ENCODE measurements around the gene MYOG. TPM values are rescaled to one million over a fixed set of nuclear protein-coding genes. Genes with fewer than 3 reads are reported as not detected.

MYOG gene
- total and polyA plus RNA-seq, 5 donors: not detected

DNA sequence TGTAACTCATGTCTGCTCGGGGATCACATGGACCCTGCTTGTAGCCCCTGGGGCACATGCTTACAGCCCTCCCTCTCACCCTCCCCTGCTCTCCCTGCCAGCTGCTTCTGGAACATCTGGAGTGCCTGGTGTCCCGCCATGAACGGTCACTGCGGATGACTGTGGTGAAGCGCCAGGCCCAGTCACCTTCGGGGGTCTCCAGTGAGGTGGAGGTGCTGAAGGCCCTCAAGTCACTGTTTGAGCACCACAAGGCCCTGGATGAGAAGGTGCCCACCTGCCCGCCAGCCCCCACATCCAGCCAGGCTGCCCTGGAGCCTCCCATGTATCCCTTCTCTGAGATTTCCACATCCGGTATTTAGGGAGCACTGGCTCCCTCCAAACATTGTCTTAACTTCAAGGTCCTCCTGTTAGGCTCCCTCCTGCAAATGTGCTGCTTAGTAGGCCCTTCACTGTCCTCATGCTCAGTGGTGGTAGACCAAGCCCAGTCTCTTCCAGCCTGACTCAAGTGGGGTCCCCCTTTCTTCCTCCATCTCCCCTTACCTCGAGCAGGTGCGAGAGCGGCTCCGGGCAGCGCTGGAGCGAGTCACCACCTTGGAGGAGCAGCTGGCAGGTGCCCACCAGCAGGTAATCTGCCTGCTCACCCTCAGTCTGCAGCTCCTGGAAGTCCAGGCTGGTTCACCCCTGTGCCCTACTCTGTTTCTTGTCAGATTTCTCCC is 41.8 kb downstream of the MYOG start:
- no peak overlapping the region for H3K27ac ChIP-seq (ENCODE audit: low read length)
- WGBS: 94% methylated on average over 14 of the region's 14 CpGs
- no peaks in the 10 kb centered on the region for H3K27me3 ChIP-seq (ENCODE audit: control insufficient read depth, insufficient read depth)
- H3K9me3 ChIP-seq (ENCODE audit: control insufficient read depth, low read length): no peaks in the 10 kb centered on the region
- DNase-seq (no peak), ATAC-seq (no peak)
- H3K4me1 ChIP-seq (ENCODE audit: control insufficient read depth, insufficient read depth, low read length): peaks cover 4% of the 10 kb centered on the region
- no peak overlapping the region for H3K4me3 ChIP-seq (ENCODE audit: low read length)
- intact Hi-C loops (cut with DNase I): loop anchor here (5.0 to 10.0 kb wide), 3 partner anchors 73 to 221 kb away; no protein-coding TSS in a partner anchor

DNA sequence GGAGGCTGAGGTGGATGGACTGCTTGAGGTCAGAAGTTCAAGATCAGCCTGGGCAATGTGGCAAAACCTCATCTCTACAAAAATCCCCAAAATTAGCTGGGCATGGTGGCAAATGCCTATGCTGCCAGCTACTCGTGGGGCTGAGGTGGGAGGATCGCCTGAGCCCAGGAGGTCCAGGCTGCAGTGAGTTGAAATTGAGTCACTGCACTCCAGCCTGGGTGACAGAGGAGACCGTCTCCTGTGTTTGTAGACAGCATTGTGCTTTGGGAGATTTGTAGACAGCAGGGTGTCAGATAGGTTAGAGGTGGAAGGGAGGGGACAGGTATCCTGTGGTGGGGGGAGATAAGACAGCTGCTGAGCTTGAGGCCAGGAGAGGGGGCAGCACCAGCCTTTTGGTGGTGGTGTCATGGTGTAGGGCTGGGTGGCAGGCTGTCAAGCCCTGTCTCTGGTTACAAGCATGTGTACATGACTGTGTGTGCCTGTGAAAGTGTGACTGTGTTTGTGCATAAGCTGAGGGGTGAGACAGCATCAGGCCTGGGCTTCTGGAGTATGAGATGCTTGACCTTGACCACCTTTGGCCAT is 44.4 kb downstream of the MYOG start:
- H3K9me3 ChIP-seq (ENCODE audit: control insufficient read depth, low read length): no peaks in the 10 kb centered on the region
- 78% methylated on average over 3 of the region's 3 CpGs for WGBS
- H3K4me1 ChIP-seq (ENCODE audit: control insufficient read depth, insufficient read depth, low read length): peaks cover 9% of the 10 kb centered on the region
- no peaks in the 10 kb centered on the region for H3K27me3 ChIP-seq (ENCODE audit: control insufficient read depth, insufficient read depth)
- no peak overlapping the region for H3K4me3 ChIP-seq (ENCODE audit: low read length)
- intact Hi-C loops (cut with DNase I): loop anchor here (5.0 to 10.0 kb wide), 3 partner anchors 76 to 223 kb away; no protein-coding TSS in a partner anchor
- DNase-seq (no peak), ATAC-seq (no peak)
- H3K27ac ChIP-seq (ENCODE audit: low read length): no peak overlapping the region

GRCh38 chr1:203040513-203041275 is 45.1 kb downstream of the MYOG start:
- peak overlapping the region; percentile 68 for H3K27ac ChIP-seq (ENCODE audit: low read length)

DNA sequence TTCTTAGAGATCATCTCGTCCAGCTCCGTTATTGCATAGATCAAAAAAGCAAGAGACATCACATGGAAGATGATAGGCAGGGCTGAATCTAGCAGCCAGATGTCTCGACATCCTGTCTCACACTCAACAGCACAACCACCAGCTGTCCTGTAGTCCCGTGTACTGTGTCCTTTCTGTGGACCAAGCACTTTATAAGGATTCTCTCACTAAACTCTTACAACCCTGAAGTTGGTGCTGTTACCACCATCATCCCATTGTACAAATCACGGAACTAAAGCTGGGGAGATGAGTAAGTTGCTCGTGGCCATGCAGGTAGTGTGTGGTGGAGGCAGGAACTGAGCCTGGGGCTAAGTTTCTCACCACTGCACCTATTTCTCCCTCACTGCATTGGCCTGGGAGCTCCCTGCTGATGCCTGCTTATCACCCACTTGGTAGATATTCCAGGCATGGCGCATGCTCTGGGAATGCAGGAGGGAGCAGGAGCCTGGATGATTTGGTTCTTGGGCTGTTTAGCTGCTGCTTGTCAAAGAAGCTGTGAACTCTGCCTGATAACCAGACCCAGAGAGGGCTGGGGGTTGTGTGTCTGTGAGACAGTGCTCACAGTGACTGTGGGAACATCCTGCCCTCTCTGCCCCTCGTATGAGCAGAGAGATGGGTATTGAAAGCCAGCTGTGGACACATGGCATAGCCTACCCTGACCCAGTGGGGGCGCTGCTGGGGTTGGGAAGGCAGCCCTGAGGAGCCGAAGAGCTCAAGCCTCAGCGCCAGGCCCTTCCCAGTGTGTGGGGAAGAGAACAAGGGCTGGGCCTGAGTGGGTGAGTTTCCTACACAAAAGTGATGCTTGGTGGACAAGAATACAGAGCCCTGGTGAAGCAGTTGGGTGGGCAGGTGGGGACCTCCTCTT is 46.0 kb downstream of the MYOG start:
- WGBS: 42% methylated on average over 11 of the region's 11 CpGs
- peak overlapping the region; percentile 68 for H3K27ac ChIP-seq (ENCODE audit: low read length)
- peaks cover 9% of the 10 kb centered on the region for H3K4me1 ChIP-seq (ENCODE audit: control insufficient read depth, insufficient read depth, low read length)
- H3K4me3 ChIP-seq (ENCODE audit: low read length): no peak overlapping the region
- H3K27me3 ChIP-seq (ENCODE audit: control insufficient read depth, insufficient read depth): no peaks in the 10 kb centered on the region
- DNase-seq (no peak), ATAC-seq (no peak)
- intact Hi-C loops (cut with DNase I): loop anchor here (2.0 to 10.0 kb wide), 5 partner anchors 77 to 225 kb away; no protein-coding TSS in a partner anchor
- no peaks in the 10 kb centered on the region for H3K9me3 ChIP-seq (ENCODE audit: control insufficient read depth, low read length)

More at GRCh38 chr1:203040513-203041275, 45.1 kb downstream of the MYOG start:
- Histone ChIP-seq H3K27me3 (ENCODE audit: control insufficient read depth, insufficient read depth) (no peaks in the 10 kb centered on the region), H3K4me1 (ENCODE audit: control insufficient read depth, insufficient read depth, low read length) (peaks cover 9% of the 10 kb centered on the region), H3K9me3 (ENCODE audit: control insufficient read depth, low read length) (no peaks in the 10 kb centered on the region), H3K4me3 (ENCODE audit: low read length) (no peak overlapping the region)
- ATAC-seq (no peak), DNase-seq (no peak)
- 42% methylated on average over 5 of the region's 5 CpGs for WGBS
- intact Hi-C loops (cut with DNase I): loop anchor here (5.0 to 10.0 kb wide), 3 partner anchors 77 to 224 kb away; no protein-coding TSS in a partner anchor

- Histone ChIP-seq H3K27me3 (ENCODE audit: control insufficient read depth, insufficient read depth) (no peaks in the 10 kb centered on the region), H3K4me3 (ENCODE audit: low read length) (no peak overlapping the region), H3K27ac (ENCODE audit: low read length) (peak overlapping the region; percentile 87), H3K4me1 (ENCODE audit: control insufficient read depth, insufficient read depth, low read length) (peaks cover 9% of the 10 kb centered on the region), H3K9me3 (ENCODE audit: control insufficient read depth, low read length) (no peaks in the 10 kb centered on the region)
- WGBS: 51% methylated on average over 22 of the region's 22 CpGs
- DNase-seq (peak; percentile 78 to 91 (median 88)), ATAC-seq (peak; percentile 80 to 84)
- intact Hi-C loops (cut with DNase I): loop anchor here in 2 of 4 donors (2.0 to 5.0 kb wide), 2 partner anchors 133 to 178 kb away; no protein-coding TSS in a partner anchor
Observed at GRCh38 chr1:203038891-203039608, 46.8 kb downstream of the MYOG start.

- Histone ChIP-seq H3K4me1 (ENCODE audit: control insufficient read depth, insufficient read depth, low read length) (peaks cover 9% of the 10 kb centered on the region), H3K27me3 (ENCODE audit: control insufficient read depth, insufficient read depth) (no peaks in the 10 kb centered on the region), H3K27ac (ENCODE audit: low read length) (peak overlapping the region; percentile 98), H3K9me3 (ENCODE audit: control insufficient read depth, low read length) (no peaks in the 10 kb centered on the region), H3K4me3 (ENCODE audit: low read length) (no peak overlapping the region)
- ATAC-seq: peak; percentile 79 to 85
- intact Hi-C loops (cut with DNase I): loop anchor here in 2 of 4 donors (2.0 to 5.0 kb wide), 2 partner anchors 134 to 179 kb away; no protein-coding TSS in a partner anchor
- DNase-seq: peak; percentile 66 to 88 (median 83)
- 30% methylated on average over 9 of the region's 9 CpGs for WGBS
Observed at GRCh38 chr1:203038217-203038741, 47.5 kb downstream of the MYOG start.

- intact Hi-C loops (cut with DNase I): loop anchor here in 2 of 4 donors (2.0 to 5.0 kb wide), 2 partner anchors 135 to 179 kb away; no protein-coding TSS in a partner anchor
- H3K9me3 ChIP-seq (ENCODE audit: control insufficient read depth, low read length): no peaks in the 10 kb centered on the region
- DNase-seq: no peak
- H3K27me3 ChIP-seq (ENCODE audit: control insufficient read depth, insufficient read depth): no peaks in the 10 kb centered on the region
- peak overlapping the region; percentile 98 for H3K27ac ChIP-seq (ENCODE audit: low read length)
- WGBS: 69% methylated on average over 10 of the region's 10 CpGs
- peak; percentile 3 to 6 for ATAC-seq
- peaks cover 9% of the 10 kb centered on the region for H3K4me1 ChIP-seq (ENCODE audit: control insufficient read depth, insufficient read depth, low read length)
- H3K4me3 ChIP-seq (ENCODE audit: low read length): no peak overlapping the region
Observed at GRCh38 chr1:203037509-203038190, 48.2 kb downstream of the MYOG start.

DNA sequence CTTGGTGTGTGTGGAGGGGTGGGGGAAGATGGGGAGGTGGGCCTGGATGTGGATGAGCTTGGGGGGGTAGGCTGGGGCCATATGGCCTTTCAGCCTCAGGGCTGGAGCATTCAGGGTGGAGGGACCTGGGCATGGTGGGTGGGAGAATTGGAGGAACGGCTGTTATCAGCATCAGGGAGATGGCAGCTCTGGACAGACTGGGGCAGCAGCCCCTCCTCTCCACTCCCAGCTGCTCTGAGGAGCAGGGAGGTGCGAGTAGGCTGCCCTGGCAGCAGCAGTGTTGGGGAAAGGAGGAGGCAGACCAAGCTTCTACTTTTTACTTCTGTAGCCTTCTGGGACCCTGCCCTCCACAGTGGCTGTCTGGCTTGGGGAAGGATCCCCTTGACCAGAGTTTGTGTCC is 49.3 kb downstream of the MYOG start:
- Histone ChIP-seq H3K4me1 (ENCODE audit: control insufficient read depth, insufficient read depth, low read length) (peaks cover 9% of the 10 kb centered on the region), H3K27me3 (ENCODE audit: control insufficient read depth, insufficient read depth) (no peaks in the 10 kb centered on the region), H3K4me3 (ENCODE audit: low read length) (no peak overlapping the region), H3K27ac (ENCODE audit: low read length) (peak overlapping the region; percentile 18), H3K9me3 (ENCODE audit: control insufficient read depth, low read length) (no peaks in the 10 kb centered on the region)
- 32% methylated on average over 2 of the region's 2 CpGs for WGBS
- ATAC-seq: no peak
- intact Hi-C loops (cut with DNase I): loop anchor here in 1 of 4 donors (5.0 kb wide), 1 partner anchor 136 kb away; no protein-coding TSS in a partner anchor
- no peak for DNase-seq

DNA sequence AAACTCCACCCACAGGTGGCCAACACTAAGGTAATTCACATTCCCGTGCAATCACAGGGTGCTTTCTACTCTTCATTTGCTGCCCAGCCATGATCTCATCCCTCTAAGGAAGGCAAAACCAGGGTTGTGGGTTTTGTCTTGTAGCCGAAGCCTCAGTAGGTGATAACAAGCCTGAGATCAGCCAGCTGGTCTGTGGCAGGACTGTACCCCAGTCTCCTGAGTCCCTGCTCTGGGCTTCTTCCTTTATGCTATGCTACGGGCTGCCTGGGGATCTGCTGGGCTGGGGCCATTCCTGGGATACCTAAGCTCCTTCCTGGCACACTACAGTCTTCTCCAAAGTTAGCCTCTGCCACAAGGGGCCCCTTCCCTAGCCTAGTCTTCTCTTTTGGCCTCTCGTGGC is 49.7 kb downstream of the MYOG start:
- peak overlapping the region; percentile 23 for H3K27ac ChIP-seq (ENCODE audit: low read length)
- no peaks in the 10 kb centered on the region for H3K27me3 ChIP-seq (ENCODE audit: control insufficient read depth, insufficient read depth)
- H3K4me3 ChIP-seq (ENCODE audit: low read length): no peak overlapping the region
- ATAC-seq (no peak), DNase-seq (no peak)
- intact Hi-C loops (cut with DNase I): loop anchor here in 1 of 4 donors (5.0 kb wide), 1 partner anchor 136 kb away; no protein-coding TSS in a partner anchor
- H3K9me3 ChIP-seq (ENCODE audit: control insufficient read depth, low read length): no peaks in the 10 kb centered on the region
- 41% methylated on average over 4 of the region's 4 CpGs for WGBS
- peaks cover 9% of the 10 kb centered on the region for H3K4me1 ChIP-seq (ENCODE audit: control insufficient read depth, insufficient read depth, low read length)

Data from right cardiac atrium (tissue), 5 donors.